ENCODE measurements around the gene USP8. TPM values are rescaled to one million over a fixed set of nuclear protein-coding genes. Genes with fewer than 3 reads are reported as not detected.
"Not testable (repeated sequence)": the region's sequence is repeated elsewhere in the genome, so short reads cannot be mapped to it uniquely, and the experiment has no call there.

The USP8 gene
- total and polyA plus RNA-seq, 2 of the 4 experiments (the other 2 are of a cell fraction) = 25.4 to 52.2 TPM

- H2BK120ac ChIP-seq (ENCODE audit: low read depth, low read length); H3K9ac ChIP-seq (ENCODE audit: low read depth, low read length); DNase-seq; H3K4me1 ChIP-seq (ENCODE audit: control insufficient read depth, insufficient read depth, low read length); H3K36me3 ChIP-seq (ENCODE audit: control insufficient read depth, insufficient read depth, low read length); H3K79me1 ChIP-seq (ENCODE audit: low read depth in 1 of 2, low read length in 2 of 2); H4K5ac ChIP-seq (ENCODE audit: low read depth, low read length); H4K91ac ChIP-seq (ENCODE audit: insufficient read depth, low read depth, low read length); ATAC-seq (ENCODE audit: low read depth); H3K9me1 ChIP-seq (ENCODE audit: insufficient read depth, low read length); H4K20me1 ChIP-seq (ENCODE audit: insufficient read depth, low read length); dilution Hi-C loops (cut with HindIII; ENCODE audit: low sequenced_read_pairs, unreplicated experiment); H2BK5ac ChIP-seq (ENCODE audit: low read depth, low read length, poor library complexity, severe bottlenecking); H2AK9ac ChIP-seq (replicated peaks; ENCODE audit: low read depth, low read length, poor library complexity); intact Hi-C loops (cut with micrococcal nuclease); H3K4ac ChIP-seq (ENCODE audit: low read depth, low read length); H3K9me3 ChIP-seq (ENCODE audit: control insufficient read depth, insufficient read depth, low read length); H2AK5ac ChIP-seq (ENCODE audit: low read depth, low read length); H2BK20ac ChIP-seq (ENCODE audit: low read depth, low read length); in situ Hi-C loops (cut with MboI; ENCODE audit: low sequenced_read_pairs); H3K27me3 ChIP-seq (ENCODE audit: control insufficient read depth, insufficient read depth, low read length); POLR2A ChIA-PET (ENCODE audit: unreplicated experiment); H2BK15ac ChIP-seq (ENCODE audit: low read depth, low read length); CTCF ChIA-PET; H4K8ac ChIP-seq (ENCODE audit: low read depth in 2 of 2, low read length in 2 of 2); H3K4me3 ChIP-seq (ENCODE audit: insufficient read depth, low read depth, low read length); H3K23ac ChIP-seq (ENCODE audit: low read depth, low read length); H2AFZ ChIP-seq (replicated peaks; ENCODE audit: low read length, poor library complexity); H3K27ac ChIP-seq (ENCODE audit: insufficient read depth, low read length); H3K4me2 ChIP-seq (ENCODE audit: low read depth, low read length); H3K14ac ChIP-seq (replicated peaks; ENCODE audit: low read depth, low read length); H3K18ac ChIP-seq (ENCODE audit: low read depth, low read length); H3K56ac ChIP-seq (ENCODE audit: extremely low read depth, insufficient read depth, low read length); BruUV-seq (replicated peaks): not testable (repeated sequence)
- WGBS, 2 experiments (ENCODE audit: extremely low coverage in 2 of 2, insufficient read length in 1 of 2) = no CpG with 5 or more reads among the region's 2 CpGs
Observed at GRCh38 chr15:50505656-50506055, 81.5 kb downstream of the USP8 start.
